ENCODE results near the gene STAT5A. TPM values are rescaled to one million over a fixed set of nuclear protein-coding genes. Genes with fewer than 3 reads are reported as not detected.

Gene STAT5A
- total RNA-seq, 2 experiments from 2014 or later = 88.4 to 96.7 TPM

- Mint-ChIP-seq H3K36me3 (ENCODE audit: low read depth) (peaks cover 64% of the 10 kb centered on the region), H3K9me3 (no peaks in the 10 kb centered on the region), H3K27ac (no peak overlapping the region), H3K4me1 (peaks cover 34% of the 10 kb centered on the region), H3K4me3 (no peak overlapping the region), H3K27me3 (no peaks in the 10 kb centered on the region)
- CTCF ChIA-PET = interaction anchor here (0.6 to 20.0 kb wide), 5 partner anchors 12 to 81 kb away, joined by 3 to 342 read pairs (median 5); no protein-coding TSS in a partner anchor
- DNase-seq = no peak
- POLR2A ChIA-PET = interaction anchor here (2.5 kb wide), 1 partner anchor 12 kb away, joined by 7 read pairs; no protein-coding TSS in a partner anchor
Observed at GRCh38 chr17:42325026-42325425, 36.7 kb downstream of the STAT5A start.

GRCh38 chr17:42329025-42329976 is 41.0 kb downstream of the STAT5A start:
- H3K27me3 Mint-ChIP-seq = no peaks in the 10 kb centered on the region
- no peak overlapping the region for H3K4me3 Mint-ChIP-seq
- no peak for DNase-seq
- CTCF ChIA-PET = interaction anchor here (0.9 to 1.1 kb wide), 2 partner anchors 8 to 75 kb away, joined by 3 to 4 read pairs; no protein-coding TSS in a partner anchor
- peaks cover 10% of the 10 kb centered on the region for H3K4me1 Mint-ChIP-seq
- POLR2A ChIA-PET = interaction anchor here (0.9 to 1.4 kb wide), 2 partner anchors 13 to 29 kb away, joined by 3 read pairs; no protein-coding TSS in a partner anchor
- peaks cover 58% of the 10 kb centered on the region for H3K36me3 Mint-ChIP-seq (ENCODE audit: low read depth)
- no peak overlapping the region for H3K27ac Mint-ChIP-seq
- no peaks in the 10 kb centered on the region for H3K9me3 Mint-ChIP-seq

DNA sequence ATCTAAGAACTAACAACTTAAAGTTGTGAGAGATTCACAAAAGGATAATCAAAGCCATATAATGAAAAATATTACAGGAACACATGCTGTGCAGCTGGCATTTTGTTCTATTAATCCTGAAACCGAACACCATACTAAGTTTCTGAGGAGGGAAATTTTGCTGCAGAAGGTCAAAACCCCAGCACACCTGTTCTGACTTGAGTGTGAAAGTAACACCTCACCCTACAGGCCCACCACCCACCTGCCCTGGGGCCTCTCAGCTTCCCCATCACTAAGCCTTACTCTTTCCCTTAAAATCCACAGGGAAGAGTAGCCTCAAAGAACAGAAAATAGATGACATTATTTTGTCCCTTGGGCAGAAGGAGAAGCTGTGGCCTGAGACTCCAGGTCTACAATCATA is 44.8 kb downstream of the STAT5A start:
- H3K27ac Mint-ChIP-seq = no peak overlapping the region
- no peak for DNase-seq
- ChIA-PET POLR2A (interaction anchor here (0.6 to 1.7 kb wide), 4 partner anchors 8 to 56 kb away, joined by 3 to 6 read pairs (median 3); partner anchors contain the start of gene STAT3), CTCF (interaction anchor here (1.2 to 1.6 kb wide), 2 partner anchors 9 to 56 kb away, joined by 3 to 4 read pairs; partner anchors contain the start of gene STAT3)
- no peak overlapping the region for H3K4me3 Mint-ChIP-seq
- H3K36me3 Mint-ChIP-seq (ENCODE audit: low read depth) = peaks cover 68% of the 10 kb centered on the region
- H3K27me3 Mint-ChIP-seq = no peaks in the 10 kb centered on the region
- no peaks in the 10 kb centered on the region for H3K9me3 Mint-ChIP-seq
- H3K4me1 Mint-ChIP-seq = peaks cover 33% of the 10 kb centered on the region

DNA sequence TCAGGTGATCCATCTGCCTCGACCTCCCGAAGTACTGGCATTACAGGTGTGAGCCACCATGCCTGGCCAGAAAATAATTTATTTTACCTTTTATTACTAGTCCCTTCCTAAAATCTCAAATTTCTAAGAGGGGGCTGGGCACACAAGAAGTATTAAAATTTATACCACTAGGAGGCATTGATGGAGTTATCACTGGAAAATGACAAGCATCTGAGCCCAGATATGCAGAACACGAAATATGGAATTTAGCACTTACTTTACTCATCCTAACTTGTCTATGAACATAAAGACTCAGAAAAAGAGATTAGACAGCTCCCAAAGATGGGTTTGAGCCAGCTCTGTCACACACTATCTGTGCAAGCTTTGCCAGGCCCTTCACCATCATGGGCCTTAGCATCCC is 46.4 kb downstream of the STAT5A start:
- Mint-ChIP-seq H3K36me3 (ENCODE audit: low read depth) (peaks cover 65% of the 10 kb centered on the region), H3K9me3 (no peaks in the 10 kb centered on the region)

GRCh38 chr17:42337442-42337841 is 49.1 kb downstream of the STAT5A start:
- Mint-ChIP-seq H3K27me3 (no peaks in the 10 kb centered on the region), H3K36me3 (ENCODE audit: low read depth) (peaks cover 65% of the 10 kb centered on the region), H3K27ac (peak overlapping the region; percentile 73), H3K9me3 (no peaks in the 10 kb centered on the region), H3K4me1 (peaks cover 67% of the 10 kb centered on the region), H3K4me3 (peak overlapping the region; percentile 34)
- ChIA-PET POLR2A (interaction anchor here (0.7 to 2.8 kb wide), 10 partner anchors 12 to 89 kb away, joined by 3 to 32 read pairs (median 4); partner anchors contain the start of genes STAT3 and STAT5A), CTCF (interaction anchor here (0.6 to 1.3 kb wide), 10 partner anchors 8 to 217 kb away, joined by 3 to 7 read pairs (median 4); partner anchors contain the start of gene STAT3)
- DNase-seq = peak; percentile 86

More for the DNA sequence above, 46.4 kb downstream of the STAT5A start:
- Mint-ChIP-seq H3K27me3 (no peaks in the 10 kb centered on the region), H3K27ac (peak overlapping the region; percentile 31), H3K4me3 (no peak overlapping the region), H3K4me1 (peaks cover 45% of the 10 kb centered on the region)
- POLR2A ChIA-PET = interaction anchor here (1.0 kb wide), 1 partner anchor 54 kb away, joined by 3 read pairs; the partner anchor contains the start of gene STAT3
- CTCF ChIA-PET = interaction anchor here (0.6 to 1.6 kb wide), 6 partner anchors 12 to 288 kb away, joined by 3 to 6 read pairs (median 4); no protein-coding TSS in a partner anchor
- DNase-seq = no peak

- H3K36me3 Mint-ChIP-seq (ENCODE audit: low read depth) = peaks cover 59% of the 10 kb centered on the region
- no peak for DNase-seq
- peaks cover 71% of the 10 kb centered on the region for H3K4me1 Mint-ChIP-seq
- H3K27me3 Mint-ChIP-seq = no peaks in the 10 kb centered on the region
- no peaks in the 10 kb centered on the region for H3K9me3 Mint-ChIP-seq
- peak overlapping the region; percentile 3 for H3K4me3 Mint-ChIP-seq
- H3K27ac Mint-ChIP-seq = peak overlapping the region; percentile 78
- ChIA-PET CTCF (interaction anchor here (1.0 kb wide), 1 partner anchor 65 kb away, joined by 3 read pairs; no protein-coding TSS in a partner anchor), POLR2A (interaction anchor here (1.0 to 2.8 kb wide), 3 partner anchors 50 to 185 kb away, joined by 3 to 28 read pairs (median 3); partner anchors contain the start of gene STAT3)
Observed at GRCh38 chr17:42338427-42338985, 50.2 kb downstream of the STAT5A start.

GRCh38 chr17:42339221-42339620 is 50.9 kb downstream of the STAT5A start:
- Mint-ChIP-seq H3K4me1 (peaks cover 71% of the 10 kb centered on the region), H3K36me3 (ENCODE audit: low read depth) (peaks cover 60% of the 10 kb centered on the region), H3K27ac (no peak overlapping the region), H3K9me3 (no peaks in the 10 kb centered on the region), H3K4me3 (no peak overlapping the region), H3K27me3 (no peaks in the 10 kb centered on the region)
- no peak for DNase-seq
- ChIA-PET CTCF (interaction anchor here (1.0 to 1.3 kb wide), 2 partner anchors 64 to 239 kb away, joined by 3 to 4 read pairs; partner anchors contain the start of gene PSMC3IP), POLR2A (interaction anchor here (0.6 to 2.8 kb wide), 4 partner anchors 50 to 185 kb away, joined by 3 to 28 read pairs (median 3); partner anchors contain the start of gene STAT3)

GRCh38 chr17:42340691-42341127 is 52.4 kb downstream of the STAT5A start:
- POLR2A ChIA-PET = interaction anchor here (0.7 to 2.8 kb wide), 8 partner anchors 8 to 143 kb away, joined by 3 to 28 read pairs (median 3); partner anchors contain the start of gene STAT3
- peaks cover 59% of the 10 kb centered on the region for H3K36me3 Mint-ChIP-seq (ENCODE audit: low read depth)
- DNase-seq = peak; percentile 36
- CTCF ChIA-PET = interaction anchor here (0.6 to 1.7 kb wide), 5 partner anchors 38 to 127 kb away, joined by 3 to 12 read pairs (median 4); partner anchors contain the start of gene STAT3
- H3K27me3 Mint-ChIP-seq = no peaks in the 10 kb centered on the region
- H3K27ac Mint-ChIP-seq = peak overlapping the region; percentile 74
- H3K4me1 Mint-ChIP-seq = peaks cover 60% of the 10 kb centered on the region
- no peaks in the 10 kb centered on the region for H3K9me3 Mint-ChIP-seq
- peak overlapping the region; percentile 5 for H3K4me3 Mint-ChIP-seq

DNA sequence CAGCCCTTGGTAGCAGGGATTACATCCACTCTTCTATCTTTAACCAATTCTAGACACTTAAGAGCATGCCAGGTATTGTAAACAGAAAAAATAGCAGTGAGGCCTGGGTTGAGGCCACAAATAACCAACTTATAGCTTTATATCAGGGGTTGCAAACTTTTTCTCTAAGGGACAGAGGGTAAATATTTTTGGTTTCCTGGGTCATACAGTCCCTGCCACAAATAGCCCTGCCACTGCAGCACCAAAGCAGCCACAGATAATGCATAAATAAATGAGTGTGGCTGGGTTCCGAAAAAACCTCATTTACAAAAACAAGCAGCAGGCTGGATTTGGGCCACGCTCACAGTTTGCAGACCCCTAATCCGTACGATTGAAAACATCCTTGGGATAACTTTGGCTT is 53.3 kb downstream of the STAT5A start:
- Mint-ChIP-seq H3K4me3 (peak overlapping the region; percentile 5), H3K9me3 (no peaks in the 10 kb centered on the region), H3K4me1 (peaks cover 57% of the 10 kb centered on the region), H3K36me3 (ENCODE audit: low read depth) (peaks cover 63% of the 10 kb centered on the region), H3K27me3 (no peaks in the 10 kb centered on the region), H3K27ac (peak overlapping the region; percentile 74)
- POLR2A ChIA-PET = interaction anchor here (1.2 to 2.8 kb wide), 3 partner anchors 9 to 47 kb away, joined by 3 to 28 read pairs (median 12); partner anchors contain the start of gene STAT3
- CTCF ChIA-PET = interaction anchor here (1.4 to 1.7 kb wide), 3 partner anchors 16 to 64 kb away, joined by 4 to 12 read pairs (median 5); no protein-coding TSS in a partner anchor
- no peak for DNase-seq

- ChIA-PET CTCF (interaction anchor here (0.6 to 1.4 kb wide), 14 partner anchors 17 to 846 kb away, joined by 3 to 5 read pairs (median 4); no protein-coding TSS in a partner anchor), POLR2A (interaction anchor here (0.7 to 1.8 kb wide), 4 partner anchors 13 to 46 kb away, joined by 3 to 12 read pairs (median 4); partner anchors contain the start of gene STAT3)
- DNase-seq = peak; percentile 70
- no peaks in the 10 kb centered on the region for H3K9me3 Mint-ChIP-seq
- no peaks in the 10 kb centered on the region for H3K27me3 Mint-ChIP-seq
- H3K27ac Mint-ChIP-seq = peak overlapping the region; percentile 74
- H3K36me3 Mint-ChIP-seq (ENCODE audit: low read depth) = peaks cover 64% of the 10 kb centered on the region
- H3K4me1 Mint-ChIP-seq = peaks cover 55% of the 10 kb centered on the region
- peak overlapping the region; percentile 40 for H3K4me3 Mint-ChIP-seq
Observed at GRCh38 chr17:42342242-42343008, 54.1 kb downstream of the STAT5A start.

- CTCF ChIA-PET = interaction anchor here (0.9 kb wide), 1 partner anchor 13 kb away, joined by 3 read pairs; no protein-coding TSS in a partner anchor
- no peak for DNase-seq
- Mint-ChIP-seq H3K4me3 (no peak overlapping the region), H3K4me1 (peaks cover 50% of the 10 kb centered on the region), H3K36me3 (ENCODE audit: low read depth) (peaks cover 60% of the 10 kb centered on the region), H3K9me3 (no peaks in the 10 kb centered on the region), H3K27ac (no peak overlapping the region), H3K27me3 (no peaks in the 10 kb centered on the region)
- POLR2A ChIA-PET = no interaction called here
Observed at GRCh38 chr17:42345396-42346073, 57.2 kb downstream of the STAT5A start.
